Naive thymus-derived CD8-positive, alpha-beta T cell (primary cell): ENCODE measurements around the gene HCFC2. TPM values are rescaled to one million over a fixed set of nuclear protein-coding genes. Genes with fewer than 3 reads are reported as not detected.

Experiments used
- ATAC-seq, 2 donors: fragments of 150-1000 bp; cut with Tn5 transposase in 1 of 2; sonication (Bioruptor Pico), chemical (Tn5 transposase) in 1 of 2; 1 replicate in 1 of 2; 2 replicates in 1 of 2; pipeline ENCODE4 v1.10.0; 2021; ENCODE audit warnings: mild to moderate bottlenecking in 2 of 2, moderate library complexity in 2 of 2
- POLR2A ChIA-PET: fragments of 350-600 bp; sonication (Branson Sonifier 250); formaldehyde crosslinking; loops from one replicate; lab custom pipeline; 2021; ENCODE audit warnings: antibody characterized with exemption; lab: Charles Lee
- DNase-seq, 10 donors: peaks; one replicate each; pipeline versions ENCODE4 v3.0.0 to v3.0.0-alpha.2; 2020 to 2022
- H3K27ac Mint-ChIP-seq, 10 donors: one replicate each; pipeline ENCODE4 v1.8.0; 2020 to 2022; ENCODE audit warnings: mild to moderate bottlenecking in 10 of 10, mixed read lengths in 10 of 10, moderate library complexity in 4 of 10, inconsistent platforms in 1 of 10
- H3K27me3 Mint-ChIP-seq, 5 donors: one replicate each; pipeline ENCODE4 v1.8.0; 2021 to 2022; ENCODE audit warnings: mixed read lengths in 5 of 5
- H3K36me3 Mint-ChIP-seq, 3 donors: one replicate each; pipeline ENCODE4 v1.8.0; 2020 to 2022; ENCODE audit warnings: mixed read lengths in 3 of 3, mild to moderate bottlenecking in 2 of 3, inconsistent platforms in 1 of 3
- H3K4me1 Mint-ChIP-seq, 4 donors: one replicate each; pipeline ENCODE4 v1.8.0; 2021 to 2022; ENCODE audit warnings: mixed read lengths in 4 of 4
- H3K4me3 Mint-ChIP-seq, 10 donors: one replicate each; pipeline ENCODE4 v1.8.0; 2020 to 2022; ENCODE audit warnings: mild to moderate bottlenecking in 10 of 10, mixed read lengths in 10 of 10, moderate library complexity in 6 of 10, inconsistent platforms in 1 of 10
- H3K9me3 Mint-ChIP-seq, 9 donors: one replicate each; pipeline ENCODE4 v1.8.0; 2020 to 2022; ENCODE audit warnings: mixed read lengths in 9 of 9, mild to moderate bottlenecking in 3 of 9, inconsistent platforms in 1 of 9, moderate library complexity in 1 of 9
- polyA plus RNA-seq, 3 donors: library from polyadenylated mRNA; unstranded; fragments of 300-500 nt; fragmentation: Illumina TruSeq; gene quantifications; one replicate each; pipeline ENCODE4 v1.2.3, GENCODE V29; 2021
- total RNA-seq, 8 experiments: library from RNA in 2 of 8; stranded (reverse) in 2 of 8; gene quantifications; one replicate each; pipeline ENCODE4 v1.2.3 and lab custom pipeline; 2021 to 2026

HCFC2 gene
- total and polyA plus RNA-seq, 5 experiments from 2014 or later: 4.1 to 17.1 (median 6.9) TPM

- POLR2A ChIA-PET: no interaction called here
- DNase-seq (no peak), ATAC-seq (no peak)
- Mint-ChIP-seq H3K9me3 (peaks cover 0 to 7% (median 0%) of the 10 kb centered on the region in 9 donors), H3K4me3 (no peak overlapping the region), H3K4me1 (peaks cover 0 to 2% (median 0%) of the 10 kb centered on the region in 4 donors), H3K36me3 (no peaks in the 10 kb centered on the region), H3K27ac (no peak overlapping the region), H3K27me3 (peaks cover 0 to 6% (median 4%) of the 10 kb centered on the region in 5 donors)
Observed at GRCh38 chr12:104147346-104147745, 83.0 kb downstream of the HCFC2 start.

DNA sequence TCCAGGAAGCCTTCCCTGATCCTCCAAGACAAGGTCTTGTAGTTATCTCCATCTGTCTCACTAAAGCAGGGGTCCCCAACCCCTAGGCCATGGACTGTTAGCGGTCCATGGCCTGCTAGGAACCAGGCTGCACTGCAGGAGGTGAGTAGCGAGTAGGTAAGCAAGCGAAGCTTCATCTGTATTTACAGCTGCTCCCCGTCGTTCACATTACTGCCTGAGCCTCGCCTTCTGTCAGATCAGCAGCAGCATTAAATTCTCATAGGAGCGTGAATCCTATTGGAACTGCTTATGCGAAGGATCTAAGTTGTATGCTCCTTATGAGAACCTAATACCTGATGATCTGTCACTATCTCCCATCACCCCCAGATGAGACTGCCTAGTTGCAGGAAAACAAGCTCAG, 86.1 kb downstream of the HCFC2 start:
- Mint-ChIP-seq H3K4me3 (no peak overlapping the region), H3K27me3 (peaks cover 0 to 6% (median 4%) of the 10 kb centered on the region in 5 donors), H3K4me1 (peaks cover 7 to 11% (median 9%) of the 10 kb centered on the region in 4 donors), H3K36me3 (no peaks in the 10 kb centered on the region), H3K27ac (no peak overlapping the region), H3K9me3 (peaks cover 0 to 3% (median 0%) of the 10 kb centered on the region in 9 donors)
- POLR2A ChIA-PET: no interaction called here
- DNase-seq (no peak), ATAC-seq (no peak)

DNA sequence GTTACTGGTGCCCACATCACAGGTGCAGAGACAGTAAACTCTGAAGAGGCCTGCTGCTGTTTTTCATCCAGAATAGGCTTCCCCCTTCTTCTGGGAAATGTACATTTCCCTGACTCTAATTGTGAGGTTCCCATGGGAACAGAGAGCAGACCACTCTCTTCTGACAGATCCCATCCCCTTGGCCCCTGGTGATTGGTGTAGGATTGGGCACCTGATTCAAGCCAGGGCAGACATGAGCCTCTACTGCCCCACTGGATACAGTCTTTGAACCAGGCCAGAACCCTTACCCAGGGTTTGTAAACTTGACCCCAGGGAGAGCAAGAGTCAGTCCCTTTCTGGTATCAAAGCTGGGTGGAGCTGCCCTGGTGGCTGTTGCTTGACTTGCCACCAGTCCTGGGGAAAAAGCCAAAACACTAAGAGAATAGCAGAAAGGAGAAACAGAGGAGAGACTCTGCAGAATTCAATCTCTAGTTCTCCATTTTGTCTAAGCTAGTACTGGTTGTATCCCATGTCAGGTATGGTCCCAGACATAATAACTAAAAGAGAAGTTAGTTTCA, 88.4 kb downstream of the HCFC2 start:
- Mint-ChIP-seq H3K27ac (no peak overlapping the region), H3K36me3 (no peaks in the 10 kb centered on the region), H3K4me1 (peaks cover 5 to 11% (median 9%) of the 10 kb centered on the region in 4 donors), H3K4me3 (no peak overlapping the region), H3K9me3 (no peaks in the 10 kb centered on the region), H3K27me3 (peaks cover 0 to 6% (median 4%) of the 10 kb centered on the region in 5 donors)
- POLR2A ChIA-PET: no interaction called here
- DNase-seq (no peak), ATAC-seq (no peak)

DNA sequence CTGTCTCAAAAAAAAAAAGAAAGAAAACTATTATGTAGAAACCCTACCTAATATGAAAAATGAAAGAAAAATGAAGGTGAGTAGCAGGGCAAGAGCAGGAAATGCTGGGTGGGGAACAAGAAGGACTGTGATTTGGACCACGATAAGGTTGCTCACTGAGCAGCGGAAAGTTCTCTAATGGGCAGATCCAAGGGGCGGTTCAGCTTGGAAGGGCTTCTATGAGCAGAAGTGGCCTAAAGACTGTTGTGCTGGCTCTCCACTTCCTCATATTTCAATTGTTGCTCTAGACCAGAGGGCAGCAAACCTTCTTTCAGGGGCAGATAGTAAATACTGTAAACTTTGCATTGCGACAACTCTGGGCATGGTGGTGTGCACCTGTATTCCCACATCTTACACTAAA, 90.0 kb downstream of the HCFC2 start:
- Mint-ChIP-seq H3K27ac (peak overlapping the region in 4 of 10 donors; percentile 3 to 57 (median 38)), H3K36me3 (no peaks in the 10 kb centered on the region), H3K4me3 (peak overlapping the region in 4 of 10 donors; percentile 21 to 49 (median 32)), H3K9me3 (no peaks in the 10 kb centered on the region), H3K4me1 (peaks cover 5 to 11% (median 9%) of the 10 kb centered on the region in 4 donors), H3K27me3 (peaks cover 0 to 2% (median 0%) of the 10 kb centered on the region in 5 donors)
- POLR2A ChIA-PET: no interaction called here
- ATAC-seq (no peak), DNase-seq (no peak)

DNA sequence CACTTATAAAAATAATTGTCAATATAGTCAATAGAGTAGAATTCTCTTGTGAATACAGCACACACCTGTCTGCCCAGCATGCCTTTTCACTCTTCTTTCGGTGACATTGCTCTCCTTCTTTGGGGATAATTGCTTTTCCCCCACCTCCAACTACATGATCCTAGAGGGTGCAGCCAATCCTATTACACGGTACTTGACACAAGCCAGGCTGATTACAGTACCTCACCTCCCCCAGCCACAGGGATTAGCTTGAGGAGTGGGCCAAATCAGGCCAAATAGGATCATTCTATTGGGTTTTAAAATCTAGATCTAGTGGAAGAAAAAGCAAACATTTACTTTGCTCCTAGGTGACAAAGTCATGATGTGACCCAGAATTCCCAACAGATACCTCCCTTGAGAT, 90.5 kb downstream of the HCFC2 start:
- H3K4me1 Mint-ChIP-seq: peaks cover 5 to 11% (median 9%) of the 10 kb centered on the region in 4 donors
- peak overlapping the region in 3 of 10 donors; percentile 8 to 57 (median 39) for H3K27ac Mint-ChIP-seq
- ATAC-seq (no peak), DNase-seq (no peak)
- H3K27me3 Mint-ChIP-seq: peaks cover 0 to 2% (median 0%) of the 10 kb centered on the region in 5 donors
- H3K9me3 Mint-ChIP-seq: no peaks in the 10 kb centered on the region
- no peak overlapping the region for H3K4me3 Mint-ChIP-seq
- H3K36me3 Mint-ChIP-seq: no peaks in the 10 kb centered on the region
- POLR2A ChIA-PET: no interaction called here

Other genes starting within 250 kb of the HCFC2 start
- 1 to 10 TPM; 5.7 to 6.0 TPM for gene NT5DC3, start 223.3 kb upstream of the HCFC2 start, total RNA-seq
- under 1 TPM; 0.33 to 0.89 (median 0.89) TPM for gene NT5DC3, start 223.3 kb upstream of the HCFC2 start, polyA plus RNA-seq
- gene HSP90B1, start 134.1 kb upstream of the HCFC2 start, total RNA-seq: 100 to 1,000 TPM; 279 to 297 TPM
- gene HSP90B1, start 134.1 kb upstream of the HCFC2 start, polyA plus RNA-seq: 100 to 1,000 TPM; 174 to 223 (median 206) TPM
- 10 to 100 TPM; 35.3 to 38.5 TPM for gene TDG, start 98.7 kb upstream of the HCFC2 start, total RNA-seq
- 10 to 100 TPM; 19.0 to 21.4 (median 20.0) TPM for gene TDG, start 98.7 kb upstream of the HCFC2 start, polyA plus RNA-seq
- not detected for gene GLT8D2, start 14.3 kb upstream of the HCFC2 start, total RNA-seq
- not detected for gene GLT8D2, start 14.3 kb upstream of the HCFC2 start, polyA plus RNA-seq
- gene NFYB, start 73.7 kb downstream of the HCFC2 start, total RNA-seq: 10 to 100 TPM; 22.7 to 26.4 TPM
- 10 to 100 TPM; 26.0 to 38.8 (median 30.3) TPM for gene NFYB, start 73.7 kb downstream of the HCFC2 start, polyA plus RNA-seq
- 100 to 1,000 TPM in 1 of 2 experiments, 10 to 100 TPM in 1; 90.8 to 102 TPM for gene TXNRD1, start 151.2 kb downstream of the HCFC2 start, total RNA-seq
- 10 to 100 TPM; 18.7 to 29.6 (median 25.0) TPM for gene TXNRD1, start 151.2 kb downstream of the HCFC2 start, polyA plus RNA-seq
- 10 to 100 TPM; 10.6 to 13.6 TPM for gene EID3, start 239.2 kb downstream of the HCFC2 start, total RNA-seq
- 10 to 100 TPM; 10.1 to 13.5 (median 10.8) TPM for gene EID3, start 239.2 kb downstream of the HCFC2 start, polyA plus RNA-seq